WTC11 (cell line): Measurements from ENCODE around the gene GABBR1. TPM values are rescaled to one million over a fixed set of nuclear protein-coding genes. Genes with fewer than 3 reads are reported as not detected.

Experiments
- ATAC-seq: fragments of 200-7000 bp; cut with Tn5 transposase; 2 replicates; pipeline ENCODE4 v1.10.0; 2021; ENCODE audit warnings: mild to moderate bottlenecking, moderate library complexity
- CTCF ChIA-PET: fragments of 300-600 bp; sonication (Branson Sonifier 250); formaldehyde crosslinking; loops from one replicate; lab custom pipeline; 2021; ENCODE audit warnings: antibody characterized with exemption; lab: Charles Lee
- POLR2A ChIA-PET: fragments of 350-600 bp; sonication (Branson Sonifier 250); formaldehyde crosslinking; loops from one replicate; lab custom pipeline; 2021; ENCODE audit warnings: antibody characterized with exemption; lab: Charles Lee
- DNase-seq: peaks from one replicate; pipeline ENCODE4 v3.0.0; 2021; ENCODE audit warnings: low spot score
- H3K27ac Mint-ChIP-seq: 2 replicates; pipeline ENCODE4 v1.8.0; 2021; ENCODE audit warnings: mixed read lengths
- H3K27me3 Mint-ChIP-seq: 2 replicates; pipeline ENCODE4 v1.8.0; 2021; ENCODE audit warnings: low read depth, mild to moderate bottlenecking, moderate library complexity, mixed read lengths
- H3K36me3 Mint-ChIP-seq: 2 replicates; pipeline ENCODE4 v1.8.0; 2021; ENCODE audit warnings: mixed read lengths
- H3K4me1 Mint-ChIP-seq: 2 replicates; pipeline ENCODE4 v1.8.0; 2022; ENCODE audit warnings: mixed read lengths
- H3K4me3 Mint-ChIP-seq: 2 replicates; pipeline ENCODE4 v1.8.0; 2021; ENCODE audit warnings: mild to moderate bottlenecking, moderate library complexity, mixed read lengths
- H3K9me3 Mint-ChIP-seq: 2 replicates; pipeline ENCODE4 v1.8.0; 2021; ENCODE audit warnings: mixed read lengths
- ATF2 ChIP-seq: sonication (generic); formaldehyde crosslinking; IDR thresholded peaks from 2 replicates; pipeline ENCODE4 v1.8.1; 2022; ENCODE audit warnings: low read depth, missing genetic modification reagents, borderline replicate concordance
- CREB1 ChIP-seq: sonication (generic); formaldehyde crosslinking; IDR thresholded peaks from 2 replicates; pipeline ENCODE4 v1.8.0; 2023; ENCODE audit warnings: mild to moderate bottlenecking, missing genetic modification reagents
- CREM ChIP-seq: sonication (generic); formaldehyde crosslinking; IDR thresholded peaks from 2 replicates; pipeline ENCODE4 v1.8.1; 2022; ENCODE audit warnings: mild to moderate bottlenecking, missing genetic modification reagents, moderate library complexity
- GRHL2 ChIP-seq: fragments of 250-450 bp; sonication (Bioruptor Pico); IDR thresholded peaks from 2 replicates; pipeline ENCODE4 v1.8.0; 2022; ENCODE audit warnings: mild to moderate bottlenecking, moderate library complexity; ENCODE audit not compliant: insufficient replicate concordance, severe bottlenecking
- JAZF1 ChIP-seq: fragments of 250-450 bp; sonication (Bioruptor Pico); IDR thresholded peaks from 2 replicates; pipeline ENCODE4 v1.9.0; 2021; ENCODE audit warnings: moderate library complexity, mild to moderate bottlenecking, inconsistent platforms
- MXD4 ChIP-seq: fragments of 250-450 bp; sonication (Bioruptor Pico); IDR thresholded peaks from 2 replicates; pipeline ENCODE4 v1.8.0; 2021; ENCODE audit warnings: mild to moderate bottlenecking, moderate library complexity, borderline replicate concordance
- OVOL2 ChIP-seq: fragments of 250-450 bp; sonication (Bioruptor Pico); IDR thresholded peaks from 2 replicates; pipeline ENCODE4 v1.9.0; 2021; ENCODE audit warnings: mild to moderate bottlenecking, borderline replicate concordance
- PREB ChIP-seq: sonication (generic); formaldehyde crosslinking; IDR thresholded peaks from 2 replicates; pipeline ENCODE4 v1.8.1; 2022; ENCODE audit warnings: mild to moderate bottlenecking, missing genetic modification reagents, moderate library complexity, borderline replicate concordance
- PRRX2 ChIP-seq: fragments of 250-450 bp; sonication (Bioruptor Pico); IDR thresholded peaks from 2 replicates; pipeline ENCODE4 v1.8.0; 2021; ENCODE audit warnings: mild to moderate bottlenecking
- SMAD3 ChIP-seq: sonication (generic); formaldehyde crosslinking; IDR thresholded peaks from 2 replicates; pipeline ENCODE4 v1.8.0; 2022; ENCODE audit warnings: missing genetic modification reagents, mild to moderate bottlenecking, borderline replicate concordance
- SMAD4 ChIP-seq: sonication (generic); formaldehyde crosslinking; IDR thresholded peaks from 2 replicates; pipeline ENCODE4 v1.8.0; 2022; ENCODE audit warnings: mild to moderate bottlenecking, missing genetic modification reagents
- TP53 ChIP-seq: sonication (generic); formaldehyde crosslinking; IDR thresholded peaks from 2 replicates; pipeline ENCODE4 v1.8.1; 2023; ENCODE audit warnings: mild to moderate bottlenecking, missing genetic modification reagents
- ZNF396 ChIP-seq: fragments of 250-450 bp; sonication (Bioruptor Pico); IDR thresholded peaks from 2 replicates; pipeline ENCODE4 v1.8.0; 2021; ENCODE audit warnings: mild to moderate bottlenecking, moderate library complexity, borderline replicate concordance
- ZNF416 ChIP-seq: fragments of 250-450 bp; sonication (Bioruptor Pico); IDR thresholded peaks from 2 replicates; pipeline ENCODE4 v1.9.0; 2021; ENCODE audit warnings: mild to moderate bottlenecking, inconsistent platforms
- ZNF423 ChIP-seq: fragments of 250-450 bp; sonication (Bioruptor Pico); IDR thresholded peaks from 2 replicates; pipeline ENCODE4 v2.1.2; 2022; ENCODE audit warnings: mild to moderate bottlenecking, moderate library complexity
- ZNF671 ChIP-seq: fragments of 250-450 bp; sonication (Bioruptor Pico); IDR thresholded peaks from 2 replicates; pipeline ENCODE4 v1.8.0; 2021; ENCODE audit warnings: mild to moderate bottlenecking
- total RNA-seq: library from RNA; stranded (reverse); gene quantifications from 3 replicates; pipeline ENCODE4 v1.2.3, GENCODE V29; 2021
- TF ChIP-seq, protein P1 (sequence below): sonication (generic); formaldehyde crosslinking; IDR thresholded peaks from 2 replicates; pipeline ENCODE4 v1.8.0; 2022; ENCODE audit warnings: missing genetic modification reagents

Gene GABBR1
- total RNA-seq, 1 experiment from 2014 or later: 107 TPM

- ChIA-PET POLR2A (no interaction called here), CTCF (interaction anchor here (1.3 kb wide), 1 partner anchor 10 kb away, joined by 3 read pairs; no protein-coding TSS in a partner anchor)
- ATAC-seq (no peak), DNase-seq (no peak)
- TF ChIP-seq CREM (CRISPR knock-in tag): no peak
- TF ChIP-seq JAZF1 (CRISPR knock-in tag): no peak
- TF ChIP-seq SMAD3 (CRISPR knock-in tag): no peak
- no peak for TF ChIP-seq CREB1
- TF ChIP-seq TP53 (CRISPR knock-in tag): no peak
- TF ChIP-seq MXD4 (CRISPR knock-in tag): no peak
- TF ChIP-seq, protein P1, sequence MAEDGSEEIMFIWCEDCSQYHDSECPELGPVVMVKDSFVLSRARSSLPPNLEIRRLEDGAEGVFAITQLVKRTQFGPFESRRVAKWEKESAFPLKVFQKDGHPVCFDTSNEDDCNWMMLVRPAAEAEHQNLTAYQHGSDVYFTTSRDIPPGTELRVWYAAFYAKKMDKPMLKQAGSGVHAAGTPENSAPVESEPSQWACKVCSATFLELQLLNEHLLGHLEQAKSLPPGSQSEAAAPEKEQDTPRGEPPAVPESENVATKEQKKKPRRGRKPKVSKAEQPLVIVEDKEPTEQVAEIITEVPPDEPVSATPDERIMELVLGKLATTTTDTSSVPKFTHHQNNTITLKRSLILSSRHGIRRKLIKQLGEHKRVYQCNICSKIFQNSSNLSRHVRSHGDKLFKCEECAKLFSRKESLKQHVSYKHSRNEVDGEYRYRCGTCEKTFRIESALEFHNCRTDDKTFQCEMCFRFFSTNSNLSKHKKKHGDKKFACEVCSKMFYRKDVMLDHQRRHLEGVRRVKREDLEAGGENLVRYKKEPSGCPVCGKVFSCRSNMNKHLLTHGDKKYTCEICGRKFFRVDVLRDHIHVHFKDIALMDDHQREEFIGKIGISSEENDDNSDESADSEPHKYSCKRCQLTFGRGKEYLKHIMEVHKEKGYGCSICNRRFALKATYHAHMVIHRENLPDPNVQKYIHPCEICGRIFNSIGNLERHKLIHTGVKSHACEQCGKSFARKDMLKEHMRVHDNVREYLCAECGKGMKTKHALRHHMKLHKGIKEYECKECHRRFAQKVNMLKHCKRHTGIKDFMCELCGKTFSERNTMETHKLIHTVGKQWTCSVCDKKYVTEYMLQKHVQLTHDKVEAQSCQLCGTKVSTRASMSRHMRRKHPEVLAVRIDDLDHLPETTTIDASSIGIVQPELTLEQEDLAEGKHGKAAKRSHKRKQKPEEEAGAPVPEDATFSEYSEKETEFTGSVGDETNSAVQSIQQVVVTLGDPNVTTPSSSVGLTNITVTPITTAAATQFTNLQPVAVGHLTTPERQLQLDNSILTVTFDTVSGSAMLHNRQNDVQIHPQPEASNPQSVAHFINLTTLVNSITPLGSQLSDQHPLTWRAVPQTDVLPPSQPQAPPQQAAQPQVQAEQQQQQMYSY: no peak
- no peak for TF ChIP-seq ZNF396 (CRISPR knock-in tag)
- TF ChIP-seq PRRX2 (CRISPR knock-in tag): no peak
- TF ChIP-seq OVOL2 (CRISPR knock-in tag): no peak
- peaks cover 13% of the 10 kb centered on the region for H3K4me1 Mint-ChIP-seq
- no peaks in the 10 kb centered on the region for H3K36me3 Mint-ChIP-seq
- H3K27ac Mint-ChIP-seq: no peak overlapping the region
- H3K4me3 Mint-ChIP-seq: no peak overlapping the region
- H3K27me3 Mint-ChIP-seq: peaks cover 54% of the 10 kb centered on the region
- no peaks in the 10 kb centered on the region for H3K9me3 Mint-ChIP-seq
These were observed 69.5 kb downstream of the GABBR1 start for GRCh38 chr6:29563435-29563965.

GRCh38 chr6:29561606-29562181 lies 71.3 kb downstream of the GABBR1 start:
- H3K27ac Mint-ChIP-seq: no peak overlapping the region
- H3K27me3 Mint-ChIP-seq: peaks cover 67% of the 10 kb centered on the region
- H3K36me3 Mint-ChIP-seq: no peaks in the 10 kb centered on the region

GRCh38 chr6:29561091-29561490 lies 71.9 kb downstream of the GABBR1 start:
- ChIA-PET CTCF (no interaction called here), POLR2A (interaction anchor here (0.6 kb wide), 1 partner anchor 101 kb away, joined by 3 read pairs; no protein-coding TSS in a partner anchor)
- Mint-ChIP-seq H3K4me1 (peaks cover 33% of the 10 kb centered on the region), H3K27ac (no peak overlapping the region), H3K4me3 (no peak overlapping the region), H3K36me3 (peaks cover under 1% of the 10 kb centered on the region; the same call in 1 of the 2 replicates), H3K9me3 (no peaks in the 10 kb centered on the region), H3K27me3 (peaks cover 73% of the 10 kb centered on the region)
- TF ChIP-seq MXD4 (CRISPR knock-in tag) (no peak), ZNF671 (CRISPR knock-in tag) (no peak), ZNF423 (CRISPR knock-in tag) (no peak), SMAD4 (CRISPR knock-in tag) (no peak), ZNF396 (CRISPR knock-in tag) (no peak), ZNF416 (CRISPR knock-in tag) (no peak), PREB (CRISPR knock-in tag) (no peak)
- DNase-seq (no peak), ATAC-seq (no peak)

More at GRCh38 chr6:29561606-29562181, 71.3 kb downstream of the GABBR1 start:
- DNase-seq (no peak), ATAC-seq (no peak)
- no peak overlapping the region for H3K4me3 Mint-ChIP-seq
- TF ChIP-seq ATF2 (CRISPR knock-in tag) (no peak), GRHL2 (CRISPR knock-in tag) (no peak)
- H3K9me3 Mint-ChIP-seq: no peaks in the 10 kb centered on the region
- ChIA-PET POLR2A (interaction anchor here (0.6 kb wide), 1 partner anchor 100 kb away, joined by 3 read pairs; no protein-coding TSS in a partner anchor), CTCF (no interaction called here)
- H3K4me1 Mint-ChIP-seq: peaks cover 31% of the 10 kb centered on the region
